NB4 (cell line): ENCODE measurements around the gene SCN7A.
"Not testable (repeated sequence)": the region's sequence is repeated elsewhere in the genome, so short reads cannot be mapped to it uniquely, and the experiment has no call there.

ENCODE experiments used
- DNase-seq: peaks from one replicate; pipeline ENCODE4 v3.0.0; 2010; ENCODE audit warnings: low read depth
- H3K4me3 ChIP-seq: one replicate; pipeline ENCODE4 v1.5.1; 2011; ENCODE audit warnings: mild to moderate bottlenecking, low read depth, low read length, moderate library complexity
- MYC ChIP-seq: IDR thresholded peaks from 2 replicates; pipeline ENCODE4 v1.6.1; 2011; ENCODE audit warnings: low read depth, low read length
- POLR2A ChIP-seq: IDR thresholded peaks from 2 replicates; pipeline ENCODE4 v1.6.1; 2011; ENCODE audit warnings: mild to moderate bottlenecking; ENCODE audit not compliant: insufficient read length; ENCODE audit errors: extremely low read depth
- TF ChIP-seq, protein P1 (sequence below): IDR thresholded peaks from 2 replicates; pipeline ENCODE4 v1.6.1; 2011; ENCODE audit warnings: low read depth, low read length
- TF ChIP-seq, protein P2 (sequence below): IDR thresholded peaks from one replicate; pipeline ENCODE4 v1.5.1; 2012; ENCODE audit warnings: low read depth, low read length

SCN7A gene

GRCh38 chr2:166360426-166360825, 133.6 kb downstream of the SCN7A start:
- H3K4me3 ChIP-seq: no peak overlapping the region
- no peak for TF ChIP-seq POLR2A
- TF ChIP-seq, protein P1, sequence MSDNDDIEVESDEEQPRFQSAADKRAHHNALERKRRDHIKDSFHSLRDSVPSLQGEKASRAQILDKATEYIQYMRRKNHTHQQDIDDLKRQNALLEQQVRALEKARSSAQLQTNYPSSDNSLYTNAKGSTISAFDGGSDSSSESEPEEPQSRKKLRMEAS: no peak
- TF ChIP-seq, protein P2, sequence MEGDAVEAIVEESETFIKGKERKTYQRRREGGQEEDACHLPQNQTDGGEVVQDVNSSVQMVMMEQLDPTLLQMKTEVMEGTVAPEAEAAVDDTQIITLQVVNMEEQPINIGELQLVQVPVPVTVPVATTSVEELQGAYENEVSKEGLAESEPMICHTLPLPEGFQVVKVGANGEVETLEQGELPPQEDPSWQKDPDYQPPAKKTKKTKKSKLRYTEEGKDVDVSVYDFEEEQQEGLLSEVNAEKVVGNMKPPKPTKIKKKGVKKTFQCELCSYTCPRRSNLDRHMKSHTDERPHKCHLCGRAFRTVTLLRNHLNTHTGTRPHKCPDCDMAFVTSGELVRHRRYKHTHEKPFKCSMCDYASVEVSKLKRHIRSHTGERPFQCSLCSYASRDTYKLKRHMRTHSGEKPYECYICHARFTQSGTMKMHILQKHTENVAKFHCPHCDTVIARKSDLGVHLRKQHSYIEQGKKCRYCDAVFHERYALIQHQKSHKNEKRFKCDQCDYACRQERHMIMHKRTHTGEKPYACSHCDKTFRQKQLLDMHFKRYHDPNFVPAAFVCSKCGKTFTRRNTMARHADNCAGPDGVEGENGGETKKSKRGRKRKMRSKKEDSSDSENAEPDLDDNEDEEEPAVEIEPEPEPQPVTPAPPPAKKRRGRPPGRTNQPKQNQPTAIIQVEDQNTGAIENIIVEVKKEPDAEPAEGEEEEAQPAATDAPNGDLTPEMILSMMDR: no peak
- TF ChIP-seq MYC: no peak
- DNase-seq: no peak

DNA sequence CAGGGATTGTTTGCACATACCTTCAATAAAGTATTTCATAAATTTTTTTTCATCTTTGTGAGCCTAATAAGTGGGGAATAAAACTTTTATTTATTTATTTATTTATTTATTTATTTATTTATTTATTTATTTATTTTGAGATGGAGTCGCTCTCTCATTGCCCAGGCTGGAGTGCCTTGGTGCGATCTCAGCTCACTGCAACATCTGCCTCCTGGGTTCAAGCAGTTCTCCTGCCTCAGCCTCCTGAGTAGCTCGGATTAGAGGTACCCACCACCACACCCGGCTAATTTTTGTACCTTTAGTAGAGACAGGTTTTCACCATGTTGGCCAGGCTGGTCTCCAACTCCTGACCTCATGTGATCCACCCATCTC, 136.1 kb downstream of the SCN7A start:
- not testable (repeated sequence) for DNase-seq, H3K4me3 ChIP-seq

- no peak overlapping the region for H3K4me3 ChIP-seq
- TF ChIP-seq, protein P1: no peak
- TF ChIP-seq MYC (no peak), POLR2A (no peak)
- TF ChIP-seq, protein P2: no peak
- DNase-seq: no peak
Measured at GRCh38 chr2:166357068-166357949, 136.7 kb downstream of the SCN7A start.
